CD4-positive, alpha-beta T cell (primary cell): ENCODE measurements around the gene POLH. TPM values are rescaled to one million over a fixed set of nuclear protein-coding genes. Genes with fewer than 3 reads are reported as not detected.

ENCODE experiments used
- ATAC-seq: fragments of 200-7000 bp; cut with Tn5 transposase; one replicate; pipeline ENCODE4 v1.10.0; 2022; ENCODE audit warnings: mild to moderate bottlenecking; ENCODE audit not compliant: poor library complexity
- CTCF ChIA-PET: fragments of 350-600 bp; sonication (Branson Sonifier 250); formaldehyde crosslinking; loops from one replicate; lab custom pipeline; 2021; ENCODE audit warnings: antibody characterized with exemption, inconsistent platforms; lab: Charles Lee
- POLR2A ChIA-PET: fragments of 350-600 bp; sonication (Branson Sonifier 250); formaldehyde crosslinking; loops from one replicate; lab custom pipeline; 2021; ENCODE audit warnings: antibody characterized with exemption, inconsistent platforms; lab: Charles Lee
- DNase-seq, 14 experiments: peaks; one replicate each; pipeline ENCODE4 v3.0.0-alpha.2; 2013 to 2020; ENCODE audit warnings: mixed read lengths in 2 of 14
- H3K27ac ChIP-seq, 2 donors: one replicate each; pipeline versions ENCODE4 v1.5.1 to v1.7.0; 2013; ENCODE audit warnings: low read length in 2 of 2, low read depth in 1 of 2, mild to moderate bottlenecking in 1 of 2
- H3K27me3 ChIP-seq, 2 experiments: 1 replicate in 1 of 2; 2 replicates in 1 of 2; pipeline versions ENCODE4 v1.6.1 to v1.7.0; 2013; ENCODE audit warnings: low read length in 2 of 2, control low read depth in 1 of 2, mild to moderate bottlenecking in 1 of 2, moderate library complexity in 1 of 2; ENCODE audit not compliant: insufficient read depth in 2 of 2, control insufficient read depth in 1 of 2
- H3K36me3 ChIP-seq: one replicate; pipeline ENCODE4 v1.6.1; 2013; ENCODE audit warnings: low read length, control low read depth; ENCODE audit not compliant: insufficient read depth
- H3K4me1 ChIP-seq: one replicate; pipeline ENCODE4 v1.6.1; 2013; ENCODE audit warnings: low read length, control low read depth; ENCODE audit not compliant: insufficient read depth
- H3K4me3 ChIP-seq: one replicate; pipeline ENCODE4 v1.5.1; 2013; ENCODE audit warnings: mild to moderate bottlenecking, low read length, moderate library complexity
- H3K9me3 ChIP-seq, 2 experiments: 1 replicate in 1 of 2; 2 replicates in 1 of 2; pipeline versions ENCODE4 v1.6.1 to v1.7.0; 2013; ENCODE audit warnings: low read length in 2 of 2, mild to moderate bottlenecking in 2 of 2, control low read depth in 1 of 2, moderate library complexity in 1 of 2; ENCODE audit not compliant: control insufficient read depth in 1 of 2, insufficient read depth in 1 of 2
- H3K27ac Mint-ChIP-seq: one replicate; pipeline ENCODE4 v1.8.0; 2020; ENCODE audit warnings: mixed read lengths
- H3K27me3 Mint-ChIP-seq: one replicate; pipeline ENCODE4 v1.8.0; 2021; ENCODE audit warnings: mixed read lengths
- H3K36me3 Mint-ChIP-seq: one replicate; pipeline ENCODE4 v1.8.0; 2021; ENCODE audit warnings: low read depth, mixed read lengths
- H3K4me1 Mint-ChIP-seq: one replicate; pipeline ENCODE4 v1.8.0; 2021; ENCODE audit warnings: low read depth, mixed read lengths
- H3K4me3 Mint-ChIP-seq: one replicate; pipeline ENCODE4 v1.8.0; 2020; ENCODE audit warnings: mild to moderate bottlenecking, mixed read lengths
- H3K9me3 Mint-ChIP-seq: one replicate; pipeline ENCODE4 v1.8.0; 2020; ENCODE audit warnings: mixed read lengths
- intact Hi-C, 2 experiments: fragments of 100-400 bp; cut with DNase I in 1 of 2; cut with micrococcal nuclease in 1 of 2; formaldehyde crosslinking; loops; one replicate each; pipeline versions ENCODE4 v1.15.1 to v1.9.0; 2023 to 2025; cut with DNase I, micrococcal nuclease
- total RNA-seq, 174 experiments: library from RNA in 2 of 174; stranded (reverse) in 2 of 174; gene quantifications; one replicate each; pipeline ENCODE4 v1.2.3 and lab custom pipeline; 2021 to 2026
- TF ChIP-seq, protein P1 (sequence below): fragments of 200-600 bp; IDR thresholded peaks from one replicate; pipeline ENCODE4 v1.8.0; 2022; ENCODE audit warnings: antibody characterized with exemption, mild to moderate bottlenecking

Gene POLH
- total RNA-seq, 2 experiments from 2014 or later: 4.2 to 4.4 TPM

DNA sequence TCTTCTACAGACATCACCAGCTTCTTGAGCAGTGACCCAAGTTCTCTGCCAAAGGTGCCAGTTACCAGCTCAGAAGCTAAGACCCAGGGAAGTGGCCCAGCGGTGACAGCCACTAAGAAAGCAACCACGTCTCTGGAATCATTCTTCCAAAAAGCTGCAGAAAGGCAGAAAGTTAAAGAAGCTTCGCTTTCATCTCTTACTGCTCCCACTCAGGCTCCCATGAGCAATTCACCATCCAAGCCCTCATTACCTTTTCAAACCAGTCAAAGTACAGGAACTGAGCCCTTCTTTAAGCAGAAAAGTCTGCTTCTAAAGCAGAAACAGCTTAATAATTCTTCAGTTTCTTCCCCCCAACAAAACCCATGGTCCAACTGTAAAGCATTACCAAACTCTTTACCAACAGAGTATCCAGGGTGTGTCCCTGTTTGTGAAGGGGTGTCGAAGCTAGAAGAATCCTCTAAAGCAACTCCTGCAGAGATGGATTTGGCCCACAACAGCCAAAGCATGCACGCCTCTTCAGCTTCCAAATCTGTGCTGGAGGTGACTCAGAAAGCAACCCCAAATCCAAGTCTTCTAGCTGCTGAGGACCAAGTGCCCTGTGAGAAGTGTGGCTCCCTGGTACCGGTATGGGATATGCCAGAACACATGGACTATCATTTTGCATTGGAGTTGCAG is 37.9 kb downstream of the POLH start:
- H3K27ac Mint-ChIP-seq: no peak overlapping the region
- TF ChIP-seq, protein P1, sequence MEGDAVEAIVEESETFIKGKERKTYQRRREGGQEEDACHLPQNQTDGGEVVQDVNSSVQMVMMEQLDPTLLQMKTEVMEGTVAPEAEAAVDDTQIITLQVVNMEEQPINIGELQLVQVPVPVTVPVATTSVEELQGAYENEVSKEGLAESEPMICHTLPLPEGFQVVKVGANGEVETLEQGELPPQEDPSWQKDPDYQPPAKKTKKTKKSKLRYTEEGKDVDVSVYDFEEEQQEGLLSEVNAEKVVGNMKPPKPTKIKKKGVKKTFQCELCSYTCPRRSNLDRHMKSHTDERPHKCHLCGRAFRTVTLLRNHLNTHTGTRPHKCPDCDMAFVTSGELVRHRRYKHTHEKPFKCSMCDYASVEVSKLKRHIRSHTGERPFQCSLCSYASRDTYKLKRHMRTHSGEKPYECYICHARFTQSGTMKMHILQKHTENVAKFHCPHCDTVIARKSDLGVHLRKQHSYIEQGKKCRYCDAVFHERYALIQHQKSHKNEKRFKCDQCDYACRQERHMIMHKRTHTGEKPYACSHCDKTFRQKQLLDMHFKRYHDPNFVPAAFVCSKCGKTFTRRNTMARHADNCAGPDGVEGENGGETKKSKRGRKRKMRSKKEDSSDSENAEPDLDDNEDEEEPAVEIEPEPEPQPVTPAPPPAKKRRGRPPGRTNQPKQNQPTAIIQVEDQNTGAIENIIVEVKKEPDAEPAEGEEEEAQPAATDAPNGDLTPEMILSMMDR: no peak
- H3K36me3 ChIP-seq: peaks cover 43% of the 10 kb centered on the region
- H3K27me3 Mint-ChIP-seq: no peaks in the 10 kb centered on the region
- peaks cover 49% of the 10 kb centered on the region for H3K36me3 Mint-ChIP-seq
- ATAC-seq (no peak), DNase-seq (no peak)
- POLR2A ChIA-PET: no interaction called here
- CTCF ChIA-PET: no interaction called here
- no peaks in the 10 kb centered on the region for H3K4me1 ChIP-seq
- no peaks in the 10 kb centered on the region for H3K9me3 ChIP-seq
- no peaks in the 10 kb centered on the region for H3K4me1 Mint-ChIP-seq
- no peaks in the 10 kb centered on the region for H3K9me3 Mint-ChIP-seq
- intact Hi-C loops: no loop called here
- H3K4me3 Mint-ChIP-seq: no peak overlapping the region
- H3K27me3 ChIP-seq: no peaks in the 10 kb centered on the region
- no peak overlapping the region for H3K4me3 ChIP-seq
- no peak overlapping the region for H3K27ac ChIP-seq

DNA sequence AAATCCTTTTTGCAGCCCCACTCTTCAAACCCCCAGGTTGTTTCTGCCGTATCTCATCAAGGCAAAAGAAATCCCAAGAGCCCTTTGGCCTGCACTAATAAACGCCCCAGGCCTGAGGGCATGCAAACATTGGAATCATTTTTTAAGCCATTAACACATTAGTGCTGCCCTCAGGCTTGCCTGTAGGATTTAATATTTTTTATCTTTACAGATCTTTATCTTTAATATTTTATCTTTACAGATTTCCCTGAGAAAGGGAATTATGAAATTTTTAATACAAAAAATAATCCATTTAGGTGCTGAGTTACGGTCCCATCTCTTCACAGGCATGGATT is 38.4 kb downstream of the POLH start:
- Histone ChIP-seq H3K9me3 (no peaks in the 10 kb centered on the region), H3K27me3 (no peaks in the 10 kb centered on the region), H3K27ac (no peak overlapping the region), H3K36me3 (peaks cover 39% of the 10 kb centered on the region), H3K4me1 (no peaks in the 10 kb centered on the region), H3K4me3 (no peak overlapping the region)
- H3K4me3 Mint-ChIP-seq: no peak overlapping the region
- H3K36me3 Mint-ChIP-seq: peaks cover 45% of the 10 kb centered on the region
- no peak for ATAC-seq
- POLR2A ChIA-PET: no interaction called here
- H3K9me3 Mint-ChIP-seq: no peaks in the 10 kb centered on the region
- CTCF ChIA-PET: no interaction called here
- H3K27ac Mint-ChIP-seq: no peak overlapping the region
- TF ChIP-seq, protein P1: no peak
- no peaks in the 10 kb centered on the region for H3K27me3 Mint-ChIP-seq
- no peaks in the 10 kb centered on the region for H3K4me1 Mint-ChIP-seq
- DNase-seq: no peak
- intact Hi-C loops: no loop called here

DNA sequence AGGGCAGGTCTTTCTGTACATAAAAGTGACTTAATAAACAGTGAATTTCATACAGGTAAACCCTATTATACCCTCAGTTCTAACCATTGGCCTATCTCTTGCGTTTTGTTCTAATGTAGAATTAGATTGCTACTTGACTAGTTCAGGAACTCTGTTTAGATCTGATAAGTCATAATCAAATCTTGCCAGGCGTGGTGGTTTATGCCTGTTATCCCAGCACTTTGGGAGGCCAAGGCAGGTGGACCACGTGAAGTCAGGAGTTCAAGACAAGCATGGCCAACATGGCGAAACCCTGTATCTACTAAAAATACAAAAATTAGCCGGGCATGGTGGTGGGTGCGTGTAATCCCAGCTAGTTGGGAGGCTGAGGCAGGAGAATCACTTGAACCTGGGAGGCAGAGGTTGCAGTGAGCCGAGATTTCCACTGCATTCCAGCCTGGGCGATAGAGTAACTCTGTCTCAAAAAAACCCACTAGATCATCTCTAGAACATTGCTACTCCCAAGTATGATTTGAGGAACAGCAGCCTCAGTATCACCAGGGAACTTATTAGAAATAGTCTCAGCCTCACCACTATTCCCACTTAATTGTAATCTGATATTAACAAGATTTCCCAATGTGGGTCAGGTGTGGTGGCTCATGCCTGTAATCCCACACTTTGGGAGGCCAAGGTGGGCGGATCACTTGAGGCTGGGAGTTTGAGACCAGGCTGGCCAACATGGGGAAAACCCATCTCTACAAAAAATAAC is 40.9 kb downstream of the POLH start:
- Histone ChIP-seq H3K9me3 (no peaks in the 10 kb centered on the region), H3K27ac (no peak overlapping the region), H3K27me3 (no peaks in the 10 kb centered on the region), H3K36me3 (peaks cover 40% of the 10 kb centered on the region), H3K4me1 (no peaks in the 10 kb centered on the region), H3K4me3 (no peak overlapping the region)
- Mint-ChIP-seq H3K4me1 (no peaks in the 10 kb centered on the region), H3K27me3 (no peaks in the 10 kb centered on the region), H3K36me3 (peaks cover 51% of the 10 kb centered on the region), H3K9me3 (no peaks in the 10 kb centered on the region), H3K27ac (no peak overlapping the region), H3K4me3 (no peak overlapping the region)
- ChIA-PET CTCF (no interaction called here), POLR2A (interaction anchor here (1.6 kb wide), 1 partner anchor 13 kb away, joined by 7 read pairs; the partner anchor contains the start of gene GTPBP2)
- ATAC-seq (no peak), DNase-seq (no peak)
- TF ChIP-seq, protein P1: no peak
- intact Hi-C loops: no loop called here
